Urothelium cell line (cell line): ENCODE results near the gene DSP.

ENCODE experiments used
- DNase-seq: peaks from one replicate; pipeline ENCODE4 v3.0.0; 2011; ENCODE audit warnings: low spot score, mixed read lengths
- FAIRE-seq: peaks from 2 replicates; lab custom pipeline; 2011; peaks lifted over from hg19 to GRCh38; lab: Jason Lieb, UNC

DSP gene

DNA sequence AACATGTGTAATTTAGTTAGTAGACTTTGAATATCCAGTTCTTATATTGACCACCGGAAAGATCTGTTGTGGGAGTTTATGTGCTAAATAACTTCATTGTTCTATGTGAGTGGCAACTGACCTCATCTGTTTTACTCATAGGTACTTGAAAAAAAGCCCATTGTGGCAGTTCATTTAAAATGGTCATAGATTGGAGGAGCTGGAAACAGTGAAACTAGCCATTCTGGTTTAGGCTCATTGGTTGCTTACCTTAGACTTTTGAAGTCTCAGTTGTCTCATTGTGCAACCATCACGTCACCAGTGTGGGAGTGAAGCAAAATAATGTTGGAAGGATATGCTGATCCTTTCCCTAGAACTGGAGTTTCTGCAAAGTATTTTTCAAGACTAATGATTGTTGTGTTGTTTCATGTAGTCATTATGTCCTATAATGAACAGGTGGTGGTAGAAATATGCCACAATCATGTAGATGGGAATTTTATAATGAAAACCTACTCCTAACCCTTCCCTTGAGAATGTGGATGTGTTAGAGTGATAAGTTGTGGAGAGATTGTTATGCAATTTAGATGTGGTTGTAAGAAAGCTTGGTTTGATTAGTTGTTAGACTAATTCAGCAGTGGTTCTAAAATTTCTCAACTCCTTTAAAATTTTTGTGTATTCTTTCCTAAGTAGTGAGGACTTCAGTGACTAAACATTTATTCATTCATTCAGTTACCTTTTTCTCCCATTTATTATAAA, 18.3 kb downstream of the DSP start:
- DNase-seq: no peak
- FAIRE-seq: no peak

DNA sequence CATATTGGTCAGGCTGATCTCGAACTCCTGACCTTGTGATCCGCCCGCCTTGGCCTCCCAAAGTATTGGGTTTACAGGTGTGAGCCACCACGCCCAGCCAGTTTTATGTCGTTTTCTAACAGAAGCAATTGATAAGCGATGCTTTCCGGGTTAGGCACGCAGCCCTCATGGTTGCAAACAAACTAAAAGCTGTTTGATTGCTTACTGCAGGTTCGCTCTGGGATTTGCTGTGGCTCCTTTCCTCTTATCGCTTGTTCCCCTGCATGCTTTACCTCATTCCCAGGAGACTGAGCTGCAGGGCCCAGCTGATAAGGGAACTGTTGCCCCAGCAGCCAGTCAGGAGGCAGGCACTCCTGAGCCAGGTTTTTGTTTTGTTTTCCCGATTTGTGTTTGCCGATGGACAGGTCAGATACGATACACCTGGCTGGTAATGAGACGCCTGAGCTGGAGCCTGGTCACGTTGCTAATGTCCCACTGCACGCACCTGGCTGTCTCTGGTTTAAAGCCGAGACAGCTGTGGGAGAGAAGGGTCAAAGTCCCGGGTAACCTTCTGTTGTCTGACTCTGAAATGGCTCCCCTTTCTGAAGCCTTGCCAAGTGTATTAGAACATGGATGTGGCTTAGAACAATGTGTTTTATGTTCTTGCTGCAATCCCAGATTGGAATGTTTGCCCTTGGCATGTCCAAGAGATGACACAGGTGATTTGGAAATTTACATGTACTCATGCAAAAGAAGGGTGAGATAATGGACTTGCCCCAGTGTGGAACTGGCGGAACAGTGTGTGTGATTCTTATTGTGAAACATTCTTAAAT, 19.9 kb downstream of the DSP start:
- DNase-seq (peak; percentile 44), FAIRE-seq (no peak)

GRCh38 chr6:7562769-7563168, 21.3 kb downstream of the DSP start:
- DNase-seq: no peak
- FAIRE-seq: no peak

DNA sequence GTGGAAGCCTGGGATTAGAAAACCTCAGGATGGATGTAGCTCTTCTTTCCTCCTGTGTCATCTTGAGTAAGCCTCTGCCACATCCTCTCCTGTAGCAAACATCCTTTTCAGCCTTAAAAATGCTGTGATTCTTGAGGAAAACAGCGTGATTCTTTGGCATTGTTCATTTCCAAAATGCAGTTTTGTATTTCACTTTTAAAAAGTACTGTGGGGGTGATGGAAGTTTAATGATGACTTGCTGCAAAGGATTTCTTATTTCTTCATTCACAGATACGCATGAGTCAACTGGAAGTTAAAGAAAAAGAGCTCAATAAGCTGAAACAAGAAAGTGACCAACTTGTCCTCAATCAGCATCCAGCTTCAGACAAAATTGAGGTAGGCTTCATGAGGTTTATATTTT, 24.6 kb downstream of the DSP start:
- DNase-seq (no peak), FAIRE-seq (no peak)

DNA sequence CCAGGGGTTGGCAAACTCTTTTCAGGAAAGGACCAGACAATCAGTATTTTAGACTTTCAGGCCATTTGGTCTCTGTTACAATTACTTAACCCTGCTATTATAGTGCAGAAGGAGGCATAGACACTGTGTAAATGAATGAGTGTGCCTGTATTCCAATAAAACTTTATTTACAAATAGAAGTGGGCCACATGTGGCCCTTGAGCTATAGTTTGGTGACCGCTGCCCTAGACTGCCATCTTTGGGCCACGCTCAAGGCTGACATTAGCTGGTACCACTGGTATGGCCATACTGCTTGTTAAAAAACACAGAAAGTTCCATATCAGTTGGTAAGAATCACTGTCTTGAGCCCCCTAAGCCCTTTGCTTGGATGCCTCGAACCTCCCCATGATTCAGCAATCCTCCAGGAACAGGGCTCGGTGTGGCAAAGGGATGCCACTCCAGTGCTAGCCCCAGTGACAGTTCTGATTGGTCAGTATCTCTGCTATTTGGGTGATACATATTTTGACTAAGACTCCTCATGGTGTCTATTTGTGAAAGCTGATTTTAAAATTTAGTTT, 25.2 kb downstream of the DSP start:
- no peak for FAIRE-seq

DNA sequence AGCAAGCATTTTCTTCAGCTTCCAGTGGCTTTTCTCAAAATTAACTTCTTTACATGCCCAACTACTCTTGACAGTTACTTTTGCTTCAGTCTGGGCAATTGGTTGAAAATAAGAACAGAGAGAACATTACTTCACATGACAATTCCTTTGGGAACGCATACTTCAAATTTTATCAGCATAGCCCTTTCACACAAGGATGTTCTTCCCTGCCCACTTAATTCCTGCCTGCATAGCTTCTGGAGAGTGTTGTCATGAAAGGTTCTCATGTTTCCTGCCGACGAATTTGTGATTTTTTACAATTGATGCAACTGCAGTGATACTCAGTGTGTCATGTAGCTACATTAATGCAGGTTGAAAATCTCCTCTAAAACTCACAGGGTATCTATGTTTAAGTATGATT, 26.6 kb downstream of the DSP start:
- FAIRE-seq (no peak), DNase-seq (no peak)

More for the DNA sequence above, 25.2 kb downstream of the DSP start:
- DNase-seq: no peak

- no peak for FAIRE-seq
Observed at GRCh38 chr6:7569082-7569481, 27.6 kb downstream of the DSP start.

GRCh38 chr6:7572213-7572943, 30.9 kb downstream of the DSP start:
- FAIRE-seq: no peak
- no peak for DNase-seq

More at GRCh38 chr6:7569082-7569481, 27.6 kb downstream of the DSP start:
- no peak for DNase-seq

GRCh38 chr6:7574500-7574899, 33.0 kb downstream of the DSP start:
- FAIRE-seq: no peak
- DNase-seq: no peak

- FAIRE-seq: no peak
Observed at GRCh38 chr6:7578516-7578915, 37.0 kb downstream of the DSP start.

DNA sequence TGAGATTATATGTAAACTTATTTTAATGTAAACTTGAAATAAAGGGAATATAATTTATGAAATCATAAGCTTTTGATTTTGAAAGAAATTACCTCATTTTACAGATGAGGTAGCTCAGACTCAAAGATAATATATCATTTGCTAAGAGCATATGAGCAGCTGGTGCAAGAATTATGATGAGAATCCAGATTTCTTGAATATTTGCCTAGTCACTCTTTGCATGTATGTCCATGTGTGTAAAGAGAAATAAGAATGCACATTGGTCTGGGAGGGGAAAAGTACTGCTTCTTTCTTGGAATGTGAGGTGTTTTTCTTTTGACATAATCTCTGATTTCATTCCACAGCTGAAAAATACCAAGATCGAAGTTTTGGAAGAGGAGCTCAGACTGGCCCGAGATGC, 37.5 kb downstream of the DSP start:
- FAIRE-seq: no peak
- DNase-seq: no peak

More at GRCh38 chr6:7578516-7578915, 37.0 kb downstream of the DSP start:
- no peak for DNase-seq

DNA sequence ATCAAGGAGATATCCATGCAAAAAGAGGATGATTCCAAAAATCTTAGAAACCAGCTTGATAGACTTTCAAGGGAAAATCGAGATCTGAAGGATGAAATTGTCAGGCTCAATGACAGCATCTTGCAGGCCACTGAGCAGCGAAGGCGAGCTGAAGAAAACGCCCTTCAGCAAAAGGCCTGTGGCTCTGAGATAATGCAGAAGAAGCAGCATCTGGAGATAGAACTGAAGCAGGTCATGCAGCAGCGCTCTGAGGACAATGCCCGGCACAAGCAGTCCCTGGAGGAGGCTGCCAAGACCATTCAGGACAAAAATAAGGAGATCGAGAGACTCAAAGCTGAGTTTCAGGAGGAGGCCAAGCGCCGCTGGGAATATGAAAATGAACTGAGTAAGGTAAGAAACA, 38.4 kb downstream of the DSP start:
- FAIRE-seq (no peak), DNase-seq (no peak)

DNA sequence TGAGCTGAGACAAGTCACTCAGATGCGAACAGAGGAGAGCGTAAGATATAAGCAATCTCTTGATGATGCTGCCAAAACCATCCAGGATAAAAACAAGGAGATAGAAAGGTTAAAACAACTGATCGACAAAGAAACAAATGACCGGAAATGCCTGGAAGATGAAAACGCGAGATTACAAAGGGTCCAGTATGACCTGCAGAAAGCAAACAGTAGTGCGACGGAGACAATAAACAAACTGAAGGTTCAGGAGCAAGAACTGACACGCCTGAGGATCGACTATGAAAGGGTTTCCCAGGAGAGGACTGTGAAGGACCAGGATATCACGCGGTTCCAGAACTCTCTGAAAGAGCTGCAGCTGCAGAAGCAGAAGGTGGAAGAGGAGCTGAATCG, 39.1 kb downstream of the DSP start:
- FAIRE-seq: no peak

DNA sequence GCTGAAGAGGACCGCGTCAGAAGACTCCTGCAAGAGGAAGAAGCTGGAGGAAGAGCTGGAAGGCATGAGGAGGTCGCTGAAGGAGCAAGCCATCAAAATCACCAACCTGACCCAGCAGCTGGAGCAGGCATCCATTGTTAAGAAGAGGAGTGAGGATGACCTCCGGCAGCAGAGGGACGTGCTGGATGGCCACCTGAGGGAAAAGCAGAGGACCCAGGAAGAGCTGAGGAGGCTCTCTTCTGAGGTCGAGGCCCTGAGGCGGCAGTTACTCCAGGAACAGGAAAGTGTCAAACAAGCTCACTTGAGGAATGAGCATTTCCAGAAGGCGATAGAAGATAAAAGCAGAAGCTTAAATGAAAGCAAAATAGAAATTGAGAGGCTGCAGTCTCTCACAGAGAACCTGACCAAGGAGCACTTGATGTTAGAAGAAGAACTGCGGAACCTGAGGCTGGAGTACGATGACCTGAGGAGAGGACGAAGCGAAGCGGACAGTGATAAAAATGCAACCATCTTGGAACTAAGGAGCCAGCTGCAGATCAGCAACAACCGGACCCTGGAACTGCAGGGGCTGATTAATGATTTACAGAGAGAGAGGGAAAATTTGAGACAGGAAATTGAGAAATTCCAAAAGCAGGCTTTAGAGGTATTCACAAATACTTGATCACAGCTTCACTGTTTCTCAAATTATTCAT, 39.6 kb downstream of the DSP start:
- FAIRE-seq: no peak
- DNase-seq: no peak

More for the DNA sequence above, 39.1 kb downstream of the DSP start:
- no peak for DNase-seq

GRCh38 chr6:7585287-7585930, 43.9 kb downstream of the DSP start:
- no peak for DNase-seq
- no peak for FAIRE-seq

DNA sequence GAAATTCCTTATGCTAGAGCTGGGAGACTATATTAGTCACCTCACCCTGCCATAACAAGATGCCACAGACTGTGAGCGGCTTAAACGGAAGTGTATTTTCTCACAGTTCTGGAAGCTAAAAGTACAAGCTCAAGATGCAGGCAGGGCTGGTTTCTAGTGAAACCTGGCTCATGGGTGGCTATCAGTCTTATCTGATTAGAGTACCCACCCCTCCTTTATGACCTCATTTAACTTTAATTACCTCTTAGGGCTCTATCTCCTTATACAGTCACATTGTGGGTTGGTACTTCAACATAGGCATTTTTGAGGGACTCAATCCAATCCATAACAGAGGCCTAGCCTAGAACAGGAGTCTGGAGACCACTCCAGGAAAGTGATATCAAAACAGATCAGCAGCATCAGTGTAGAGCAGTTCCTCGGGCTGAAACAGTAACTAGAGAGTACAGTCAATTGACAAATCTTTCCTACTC, 46.2 kb downstream of the DSP start:
- no peak for FAIRE-seq
- DNase-seq: no peak

DNA sequence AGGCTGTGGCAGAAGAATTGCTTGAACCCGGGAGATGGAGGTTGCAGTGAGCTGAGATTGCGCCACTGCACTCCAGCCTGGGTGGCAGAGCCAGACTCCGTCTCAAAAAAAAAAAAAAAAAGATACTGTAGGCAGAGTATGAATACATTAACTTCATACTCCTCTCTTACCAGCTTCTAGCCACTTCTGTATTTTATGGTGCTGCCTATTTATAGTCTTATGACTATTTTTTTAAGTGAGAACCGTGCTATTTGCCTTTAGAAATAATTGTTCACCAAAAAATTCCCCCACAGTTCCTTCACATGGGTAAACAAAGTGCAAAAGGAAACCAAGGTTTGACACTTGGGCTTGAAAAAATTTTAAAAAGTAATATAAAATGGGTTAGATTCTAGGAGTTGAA, 47.0 kb downstream of the DSP start:
- DNase-seq (no peak), FAIRE-seq (no peak)

DNA sequence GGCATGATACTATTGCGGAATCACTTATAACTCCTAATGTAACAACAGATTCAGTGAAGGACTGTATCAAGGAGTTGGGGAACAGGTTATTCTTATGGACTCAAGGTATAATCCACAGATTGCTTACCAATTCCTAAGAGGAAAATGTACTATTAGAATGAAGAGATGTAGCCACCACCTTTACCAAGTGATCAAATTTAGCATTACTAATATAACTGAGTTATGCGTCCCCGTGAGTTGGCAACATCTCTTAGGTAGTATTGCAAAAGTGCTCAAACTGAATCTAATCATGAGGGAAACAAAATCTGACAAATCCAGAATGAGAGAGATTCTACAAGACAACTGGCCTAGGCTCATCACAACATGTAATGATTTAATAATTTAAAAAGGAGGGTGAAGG, 47.8 kb downstream of the DSP start:
- no peak for FAIRE-seq
- DNase-seq: no peak

GRCh38 chr6:7589949-7590917, 48.8 kb downstream of the DSP start, which contains the start of gene SNRNP48:
Gene SNRNP48 (plus strand): TSS chr6:7590198. CDS start chr6:7590258, 60 bp downstream.
- FAIRE-seq: no peak

More at GRCh38 chr6:7589949-7590917, 48.8 kb downstream of the DSP start, which contains the start of gene SNRNP48:
- DNase-seq: peak; percentile 91
